GM12891 (cell line): ENCODE data around the gene MTRF1L.

Source experiments
- POLR2A ChIP-seq: IDR thresholded peaks from 2 replicates; pipeline ENCODE4 v1.6.1; 2011; ENCODE audit warnings: low read depth, low read length, control low read depth
- SPI1 ChIP-seq: IDR thresholded peaks from 2 replicates; pipeline ENCODE4 v1.6.1; 2011; ENCODE audit warnings: low read depth, low read length, control low read depth

DNA sequence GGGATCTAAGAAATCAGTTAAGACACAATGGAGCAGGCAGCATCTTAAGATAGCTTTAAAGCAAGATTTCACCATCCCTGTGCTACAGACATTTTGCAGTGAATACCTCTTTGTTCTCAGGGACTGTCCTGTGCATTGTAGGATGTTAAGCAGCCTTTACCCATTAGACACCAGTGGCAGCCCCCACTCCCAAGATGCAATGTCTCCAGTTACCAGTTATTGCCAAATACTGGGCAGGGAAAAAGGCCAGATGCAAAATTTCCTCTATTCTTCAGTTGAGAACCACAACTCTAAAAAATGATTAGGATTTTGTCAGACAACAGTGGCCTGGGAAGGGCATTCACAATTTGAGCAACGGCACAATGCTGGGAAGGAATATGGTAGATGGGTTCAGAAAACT, 25.8 kb downstream of the MTRF1L start:
- TF ChIP-seq POLR2A (no peak), SPI1 (no peak)
